Measurements from ENCODE around the gene SPTLC3. TPM values are rescaled to one million over a fixed set of nuclear protein-coding genes. Genes with fewer than 3 reads are reported as not detected.

Gene SPTLC3
- total and polyA plus RNA-seq, 2 donors (not counting 1 experiment from before 2014, with no cell fraction given): not detected

GRCh38 chr20:13024596-13024995 lies 15.8 kb downstream of the SPTLC3 start:
- Histone ChIP-seq H4K20me1 (ENCODE audit: control insufficient read depth, insufficient read depth, low read length, poor library complexity, severe bottlenecking) (no peaks in the 10 kb centered on the region), H3K9ac (ENCODE audit: low read length) (no peak overlapping the region), H3K79me2 (ENCODE audit: control insufficient read depth, insufficient read depth, low read length) (no peaks in the 10 kb centered on the region), H3K4me3 (ENCODE audit: control extremely low read depth in 1 of 5, extremely low read depth in 1 of 5, insufficient read depth in 1 of 5, low read depth in 2 of 5, low read length in 4 of 5) (no peak overlapping the region), H3K9me3 (ENCODE audit: control extremely low read depth in 1 of 3, control insufficient read depth in 2 of 3, insufficient read depth in 1 of 3, low read length in 2 of 3) (peaks cover 0 to 8% (median 0%) of the 10 kb centered on the region in 3 donors), H3K4me2 (replicated peaks; ENCODE audit: low read depth, low read length, poor library complexity, severe bottlenecking) (no peak overlapping the region), H2AFZ (ENCODE audit: insufficient read depth, low read depth, low read length, poor library complexity, severe bottlenecking) (no peak overlapping the region), H3K4me1 (ENCODE audit: control insufficient read depth in 2 of 2, insufficient read depth in 2 of 2, low read length in 2 of 2) (no peaks in the 10 kb centered on the region), H3K36me3 (replicated peaks in 1 of 2; ENCODE audit: control extremely low read depth in 1 of 2, control insufficient read depth in 1 of 2, extremely low read depth in 1 of 2, insufficient read depth in 2 of 2, low read length in 1 of 2) (no peaks in the 10 kb centered on the region), H3K27me3 (replicated peaks in 1 of 4; ENCODE audit: control extremely low read depth in 1 of 4, control insufficient read depth in 3 of 4, insufficient read depth in 4 of 4, low read length in 3 of 4) (no peaks in the 10 kb centered on the region), H3K27ac (ENCODE audit: low read length in 2 of 2) (no peak overlapping the region)
- Mint-ChIP-seq H3K27ac (no peak overlapping the region), H3K4me3 (no peak overlapping the region), H3K4me1 (no peaks in the 10 kb centered on the region), H3K27me3 (no peaks in the 10 kb centered on the region), H3K9me3 (ENCODE audit: insufficient read depth) (peaks cover 4% of the 10 kb centered on the region)
- 80% methylated on average over 1 of the region's 2 CpGs for WGBS (ENCODE audit: insufficient coverage)
- TF ChIP-seq EZH2 (IDR thresholded peaks at IDR 0.05; ENCODE audit: borderline replicate concordance, insufficient read depth, low read depth, low read length, poor library complexity, severe bottlenecking) (no peak), CTCF (IDR thresholded peaks at IDR 0.05) (no peak)
- no peak for DNase-seq
- POLR2A ChIA-PET: no interaction called here
- CTCF ChIA-PET: no interaction called here
- intact Hi-C loops (cut with micrococcal nuclease): no loop called here
- ATAC-seq (ENCODE audit: low read depth): no peak

DNA sequence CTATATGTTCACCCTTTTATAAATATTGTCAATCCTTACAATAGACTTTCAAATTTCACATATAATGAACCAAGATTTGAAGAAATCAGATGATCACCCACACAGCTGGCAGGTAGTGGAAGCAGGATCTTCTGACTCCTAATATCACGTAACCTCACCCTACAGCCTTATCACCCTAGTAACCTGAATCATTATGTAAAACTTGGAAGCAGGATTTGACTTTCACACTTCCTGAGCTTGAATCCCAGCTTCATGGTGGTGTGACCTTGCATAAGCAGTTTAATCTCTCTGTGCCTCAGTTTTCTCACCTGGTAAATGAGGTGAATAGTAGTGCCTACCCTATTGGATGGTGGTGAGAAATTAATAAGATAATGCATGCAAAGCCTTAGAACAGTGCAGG lies 16.4 kb downstream of the SPTLC3 start:
- Histone ChIP-seq H3K36me3 (replicated peaks in 1 of 2; ENCODE audit: control extremely low read depth in 1 of 2, control insufficient read depth in 1 of 2, extremely low read depth in 1 of 2, insufficient read depth in 2 of 2, low read length in 1 of 2) (no peaks in the 10 kb centered on the region), H4K20me1 (ENCODE audit: control insufficient read depth, insufficient read depth, low read length, poor library complexity, severe bottlenecking) (no peaks in the 10 kb centered on the region), H3K4me1 (ENCODE audit: control insufficient read depth in 2 of 2, insufficient read depth in 2 of 2, low read length in 2 of 2) (no peaks in the 10 kb centered on the region), H2AFZ (ENCODE audit: insufficient read depth, low read depth, low read length, poor library complexity, severe bottlenecking) (no peak overlapping the region), H3K9me3 (ENCODE audit: control extremely low read depth in 1 of 3, control insufficient read depth in 2 of 3, insufficient read depth in 1 of 3, low read length in 2 of 3) (peaks cover 0 to 8% (median 0%) of the 10 kb centered on the region in 3 donors), H3K4me3 (ENCODE audit: control extremely low read depth in 1 of 5, extremely low read depth in 1 of 5, insufficient read depth in 1 of 5, low read depth in 2 of 5, low read length in 4 of 5) (no peak overlapping the region), H3K27ac (ENCODE audit: low read length in 2 of 2) (no peak overlapping the region), H3K79me2 (ENCODE audit: control insufficient read depth, insufficient read depth, low read length) (no peaks in the 10 kb centered on the region), H3K4me2 (replicated peaks; ENCODE audit: low read depth, low read length, poor library complexity, severe bottlenecking) (no peak overlapping the region), H3K27me3 (replicated peaks in 1 of 4; ENCODE audit: control extremely low read depth in 1 of 4, control insufficient read depth in 3 of 4, insufficient read depth in 4 of 4, low read length in 3 of 4) (no peaks in the 10 kb centered on the region), H3K9ac (ENCODE audit: low read length) (no peak overlapping the region)
- H3K27me3 Mint-ChIP-seq: no peaks in the 10 kb centered on the region
- ChIA-PET CTCF (no interaction called here), POLR2A (no interaction called here)
- no peak for ATAC-seq (ENCODE audit: low read depth)
- no peak overlapping the region for H3K27ac Mint-ChIP-seq
- 100% methylated on average over 1 of the region's 1 CpG for WGBS (ENCODE audit: insufficient coverage)
- no peak overlapping the region for H3K4me3 Mint-ChIP-seq
- no peak for DNase-seq
- intact Hi-C loops (cut with micrococcal nuclease): no loop called here
- H3K4me1 Mint-ChIP-seq: no peaks in the 10 kb centered on the region
- TF ChIP-seq CTCF (IDR thresholded peaks at IDR 0.05) (no peak), EZH2 (IDR thresholded peaks at IDR 0.05; ENCODE audit: borderline replicate concordance, insufficient read depth, low read depth, low read length, poor library complexity, severe bottlenecking) (no peak)
- peaks cover 4% of the 10 kb centered on the region for H3K9me3 Mint-ChIP-seq (ENCODE audit: insufficient read depth)
